Measurements from ENCODE around the gene JAK3.

JAK3 gene

GRCh38 chr19:17802137-17802858 lies 45.5 kb downstream of the JAK3 start:
- no peak for TF ChIP-seq CTCF (IDR thresholded peaks at IDR 0.05)

- TF ChIP-seq CTCF (IDR thresholded peaks at IDR 0.05), result no peak
These were observed 50.2 kb downstream of the JAK3 start for GRCh38 chr19:17797424-17798201.

GRCh38 chr19:17796838-17797423 lies 50.9 kb downstream of the JAK3 start:
- no peak for TF ChIP-seq CTCF (IDR thresholded peaks at IDR 0.05)

- no peak for TF ChIP-seq CTCF (IDR thresholded peaks at IDR 0.05)
These were observed 51.6 kb downstream of the JAK3 start for GRCh38 chr19:17796013-17796837.

- no peak for TF ChIP-seq CTCF (IDR thresholded peaks at IDR 0.05)
These were observed 52.3 kb downstream of the JAK3 start for GRCh38 chr19:17795495-17795856.

- no peak for TF ChIP-seq CTCF (IDR thresholded peaks at IDR 0.05)
These were observed 52.9 kb downstream of the JAK3 start, which contains the start of gene B3GNT3 for GRCh38 chr19:17794731-17795494. Gene B3GNT3, plus strand, starts transcription at chr19:17795138. Its CDS starts 12,670 bp downstream, at chr19:17807808.

GRCh38 chr19:17794412-17794730 lies 53.4 kb downstream of the JAK3 start:
- no peak for TF ChIP-seq CTCF (IDR thresholded peaks at IDR 0.05)

Data from LNCAP (cell line).